GM20000 (cell line): ENCODE data around the gene CEP164.

Source experiments
- DNase-seq: peaks from one replicate; pipeline ENCODE4 v3.0.0; 2012; ENCODE audit warnings: low spot score
- TF ChIP-seq, protein P1 (sequence below): IDR thresholded peaks from 2 replicates; pipeline ENCODE4 v1.5.1; 2012; ENCODE audit warnings: mild to moderate bottlenecking, control low read depth; ENCODE audit errors: extremely low read depth, missing control alignments

CEP164 gene

DNA sequence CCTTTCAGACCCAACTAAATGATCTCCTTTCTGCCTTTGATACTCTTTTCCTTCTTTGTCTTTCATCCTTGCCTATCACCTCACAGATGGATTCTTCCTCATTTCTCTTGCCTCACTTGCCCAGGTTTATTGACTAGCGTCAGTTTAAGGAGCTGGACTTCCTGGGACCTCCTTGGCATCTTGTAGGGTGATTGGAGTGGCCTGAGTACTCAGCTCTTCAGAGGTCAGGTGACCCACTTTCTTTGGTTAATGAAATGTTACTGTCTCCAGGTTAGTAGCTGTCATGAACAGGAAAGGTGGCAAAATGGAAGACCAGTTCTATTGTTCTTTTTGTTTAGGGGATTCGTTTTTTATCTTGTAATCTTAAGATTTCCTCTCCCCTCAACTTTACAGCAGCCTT lies 41.1 kb upstream of the CEP164 start:
- DNase-seq, result no peak
- TF ChIP-seq, protein P1, sequence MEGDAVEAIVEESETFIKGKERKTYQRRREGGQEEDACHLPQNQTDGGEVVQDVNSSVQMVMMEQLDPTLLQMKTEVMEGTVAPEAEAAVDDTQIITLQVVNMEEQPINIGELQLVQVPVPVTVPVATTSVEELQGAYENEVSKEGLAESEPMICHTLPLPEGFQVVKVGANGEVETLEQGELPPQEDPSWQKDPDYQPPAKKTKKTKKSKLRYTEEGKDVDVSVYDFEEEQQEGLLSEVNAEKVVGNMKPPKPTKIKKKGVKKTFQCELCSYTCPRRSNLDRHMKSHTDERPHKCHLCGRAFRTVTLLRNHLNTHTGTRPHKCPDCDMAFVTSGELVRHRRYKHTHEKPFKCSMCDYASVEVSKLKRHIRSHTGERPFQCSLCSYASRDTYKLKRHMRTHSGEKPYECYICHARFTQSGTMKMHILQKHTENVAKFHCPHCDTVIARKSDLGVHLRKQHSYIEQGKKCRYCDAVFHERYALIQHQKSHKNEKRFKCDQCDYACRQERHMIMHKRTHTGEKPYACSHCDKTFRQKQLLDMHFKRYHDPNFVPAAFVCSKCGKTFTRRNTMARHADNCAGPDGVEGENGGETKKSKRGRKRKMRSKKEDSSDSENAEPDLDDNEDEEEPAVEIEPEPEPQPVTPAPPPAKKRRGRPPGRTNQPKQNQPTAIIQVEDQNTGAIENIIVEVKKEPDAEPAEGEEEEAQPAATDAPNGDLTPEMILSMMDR, result no peak

DNA sequence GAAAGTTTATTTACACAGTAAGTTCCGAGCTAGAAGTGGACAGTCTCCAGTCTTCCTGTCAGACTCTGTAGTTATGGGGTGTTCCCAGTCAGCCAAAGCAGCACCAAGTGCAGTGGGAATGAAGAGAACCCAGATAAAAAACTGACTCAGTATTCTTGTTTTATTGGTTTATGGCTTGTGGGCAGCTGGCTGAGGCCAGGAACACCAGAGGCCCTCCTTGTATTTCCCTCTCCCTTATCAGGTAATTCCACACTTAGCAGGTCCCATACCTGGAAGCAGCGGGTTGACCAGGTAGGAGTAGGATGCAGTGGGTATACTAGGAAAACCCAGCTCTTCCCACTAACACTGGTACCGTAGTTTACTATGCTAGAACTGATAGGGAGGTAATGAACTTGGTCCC lies 40.0 kb upstream of the CEP164 start:
- no peak for DNase-seq
- TF ChIP-seq, protein P1, result no peak

DNA sequence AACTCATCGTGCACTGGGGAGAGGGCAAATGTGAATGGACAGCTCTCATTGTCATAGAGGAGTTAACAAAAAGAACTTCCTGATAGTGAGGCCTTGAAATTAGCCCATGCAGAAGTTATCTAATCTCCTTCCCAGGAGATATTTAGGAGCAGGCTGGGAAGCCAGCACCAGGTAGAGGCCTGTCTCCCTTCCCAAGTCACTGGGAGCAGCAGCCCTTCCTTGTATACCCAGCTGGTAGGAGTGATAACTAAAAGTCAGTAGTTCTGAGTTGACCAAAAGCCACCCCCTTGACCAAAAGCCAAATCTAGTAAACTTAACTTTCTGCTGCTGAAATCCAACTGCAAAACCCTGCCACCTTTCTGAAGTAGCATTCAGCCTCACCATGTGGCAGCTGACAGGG lies 37.9 kb upstream of the CEP164 start:
- TF ChIP-seq, protein P1, result no peak
- DNase-seq, result no peak

DNA sequence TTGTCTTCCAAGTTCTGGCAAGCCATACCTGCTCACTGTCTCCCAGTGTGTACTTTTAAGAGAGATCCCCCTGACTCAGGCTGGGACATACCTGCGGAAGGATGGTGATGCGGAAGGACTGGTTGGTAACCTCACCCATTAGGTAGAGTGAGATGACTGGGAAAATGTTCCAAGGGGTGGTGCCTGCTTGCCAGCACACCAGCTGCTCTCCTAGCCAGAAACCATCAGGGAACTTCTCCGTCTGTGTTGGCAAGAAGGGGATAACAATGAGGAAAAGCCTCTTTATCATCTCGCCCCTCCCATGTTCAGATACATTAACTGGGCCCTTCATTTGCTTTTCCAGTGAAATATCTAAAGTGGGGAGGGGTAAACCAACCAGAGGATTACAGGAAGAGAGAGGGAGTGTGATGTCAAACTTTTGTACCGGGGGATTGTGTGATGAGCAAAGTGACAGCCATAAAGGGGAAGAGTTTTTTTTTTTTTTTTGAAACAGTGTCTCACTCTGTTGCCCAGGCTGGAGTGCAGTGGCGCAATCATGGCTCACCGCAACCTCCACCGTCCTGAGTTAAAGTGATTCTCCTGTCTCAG lies 36.8 kb upstream of the CEP164 start, which contains the start of gene BACE1-AS:
TSS of gene BACE1-AS (plus strand) at position 538 of the 588 bp plus-strand sequence.
- TF ChIP-seq, protein P1, result no peak

DNA sequence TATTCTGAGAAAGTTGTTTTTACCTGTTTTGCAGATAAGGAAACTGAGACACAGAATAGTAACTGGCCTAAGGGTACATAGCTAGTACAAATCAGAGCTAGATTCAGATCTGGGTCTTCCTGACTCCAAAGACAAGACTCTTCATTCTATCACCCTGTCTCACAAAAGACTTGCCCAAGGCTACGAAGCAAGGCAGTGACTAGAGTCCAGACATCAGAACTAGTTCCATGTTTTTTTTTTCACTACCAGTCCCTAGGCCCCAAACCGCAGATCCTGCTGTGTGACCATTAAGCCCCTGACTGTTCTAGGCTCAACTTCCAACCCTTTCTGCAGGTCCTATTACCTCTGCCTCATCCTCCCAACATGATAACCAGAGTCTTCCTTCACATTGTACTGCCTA lies 35.0 kb upstream of the CEP164 start:
- TF ChIP-seq, protein P1, result no peak

More for the DNA sequence above, 36.8 kb upstream of the CEP164 start, which contains the start of gene BACE1-AS:
- DNase-seq, result no peak

DNA sequence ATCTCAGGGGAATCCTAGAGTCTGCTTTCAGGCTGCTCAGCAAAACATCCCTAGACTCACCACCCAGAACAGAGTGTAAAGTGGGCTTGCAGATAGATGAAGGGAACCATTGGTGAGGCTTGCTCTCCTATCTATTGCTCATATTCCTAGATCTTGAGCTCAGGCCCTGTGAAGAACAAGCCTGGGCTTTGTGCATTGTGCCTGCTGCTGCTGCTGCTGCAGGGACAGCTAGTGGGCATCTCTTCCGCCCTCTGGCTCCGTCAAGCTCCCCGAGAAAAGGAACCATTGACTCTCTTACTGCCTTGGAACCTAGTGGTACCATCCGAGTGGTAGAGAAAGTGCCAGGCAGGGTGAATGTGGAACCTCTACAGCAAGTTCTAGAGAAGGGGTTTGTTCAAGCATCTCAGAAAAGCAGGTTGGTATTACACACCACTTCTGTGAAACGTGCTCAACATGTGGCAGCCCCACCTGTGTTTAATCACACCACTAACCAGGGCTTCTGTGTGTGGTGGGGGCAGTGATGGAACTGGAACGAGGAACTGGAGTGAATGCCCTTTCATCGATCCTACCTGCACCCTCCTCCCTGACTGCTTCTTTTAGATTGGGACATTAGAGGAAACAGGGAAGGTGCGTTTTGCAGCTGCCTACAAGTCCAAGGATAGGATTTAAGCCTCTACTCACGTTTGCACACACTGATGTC lies 32.1 kb upstream of the CEP164 start:
- TF ChIP-seq, protein P1, result no peak
- no peak for DNase-seq

More for the DNA sequence above, 35.0 kb upstream of the CEP164 start:
- DNase-seq, result no peak

DNA sequence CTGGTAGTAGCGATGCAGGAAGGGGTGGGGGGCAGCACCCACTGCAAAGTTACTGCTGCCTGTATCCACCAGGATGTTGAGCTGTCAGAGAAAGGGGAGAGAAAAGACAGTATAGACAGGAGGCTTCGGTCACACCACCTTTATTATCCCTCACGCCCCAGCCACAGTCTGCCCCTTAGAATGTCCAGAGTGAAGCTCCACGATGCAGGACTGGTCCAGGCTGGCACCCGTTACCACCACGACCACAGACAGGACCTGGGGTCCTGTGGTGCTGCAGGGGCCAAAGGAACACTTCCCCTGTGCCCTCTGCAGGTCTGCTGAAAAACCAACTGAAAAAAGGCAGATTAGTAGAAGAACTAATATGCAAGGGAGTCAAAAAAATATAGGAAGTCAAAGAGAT lies 30.8 kb upstream of the CEP164 start:
- TF ChIP-seq, protein P1, result no peak
- no peak for DNase-seq
